IPS-18a (cell line): ENCODE measurements around the gene KLRB1.
"Not testable (repeated sequence)": the region's sequence is repeated elsewhere in the genome, so short reads cannot be mapped to it uniquely, and the experiment has no call there.

Source experiments
- H3K27ac ChIP-seq: one replicate; pipeline ENCODE4 v1.5.1; 2013; ENCODE audit warnings: low read length
- H3K27me3 ChIP-seq: one replicate; pipeline ENCODE4 v1.6.1; 2013; ENCODE audit warnings: mild to moderate bottlenecking, low read length; ENCODE audit not compliant: control insufficient read depth, insufficient read depth
- H3K36me3 ChIP-seq: one replicate; pipeline ENCODE4 v1.6.1; 2013; ENCODE audit warnings: low read depth, low read length; ENCODE audit not compliant: control insufficient read depth
- H3K4me1 ChIP-seq: one replicate; pipeline ENCODE4 v1.6.1; 2013; ENCODE audit warnings: low read depth, low read length; ENCODE audit not compliant: control insufficient read depth
- H3K4me3 ChIP-seq: one replicate; pipeline ENCODE4 v1.5.1; 2013; ENCODE audit warnings: low read length
- H3K9ac ChIP-seq: one replicate; pipeline ENCODE4 v1.6.1; 2013; ENCODE audit warnings: mild to moderate bottlenecking, low read length, moderate library complexity
- H3K9me3 ChIP-seq: one replicate; pipeline ENCODE4 v1.6.1; 2013; ENCODE audit warnings: low read depth, low read length; ENCODE audit not compliant: control insufficient read depth

KLRB1 gene

GRCh38 chr12:9640024-9640423 is 32.3 kb upstream of the KLRB1 start:
- Histone ChIP-seq H3K9ac (no peak overlapping the region), H3K27ac (no peak overlapping the region), H3K27me3 (no peaks in the 10 kb centered on the region), H3K9me3 (peaks cover 7% of the 10 kb centered on the region), H3K4me3 (no peak overlapping the region), H3K4me1 (no peaks in the 10 kb centered on the region), H3K36me3 (no peaks in the 10 kb centered on the region)

- Histone ChIP-seq H3K4me3 (no peak overlapping the region), H3K9me3 (peaks cover 11% of the 10 kb centered on the region), H3K36me3 (no peaks in the 10 kb centered on the region), H3K9ac (no peak overlapping the region), H3K27me3 (no peaks in the 10 kb centered on the region), H3K27ac (no peak overlapping the region), H3K4me1 (no peaks in the 10 kb centered on the region)
Measured at GRCh38 chr12:9636851-9637206, 29.1 kb upstream of the KLRB1 start.

GRCh38 chr12:9636150-9636850 is 28.6 kb upstream of the KLRB1 start:
- Histone ChIP-seq H3K9me3 (peaks cover 11% of the 10 kb centered on the region), H3K27ac (no peak overlapping the region), H3K4me1 (no peaks in the 10 kb centered on the region), H3K27me3 (no peaks in the 10 kb centered on the region), H3K36me3 (no peaks in the 10 kb centered on the region), H3K9ac (no peak overlapping the region), H3K4me3 (no peak overlapping the region)

GRCh38 chr12:9634969-9635754 is 27.4 kb upstream of the KLRB1 start:
- Histone ChIP-seq H3K9me3 (peaks cover 10% of the 10 kb centered on the region), H3K27me3 (no peaks in the 10 kb centered on the region), H3K4me3 (no peak overlapping the region), H3K27ac (no peak overlapping the region), H3K9ac (no peak overlapping the region), H3K4me1 (no peaks in the 10 kb centered on the region), H3K36me3 (no peaks in the 10 kb centered on the region)

- Histone ChIP-seq H3K4me1 (no peaks in the 10 kb centered on the region), H3K36me3 (no peaks in the 10 kb centered on the region), H3K4me3 (no peak overlapping the region), H3K9me3 (peaks cover 4% of the 10 kb centered on the region), H3K27me3 (no peaks in the 10 kb centered on the region), H3K27ac (no peak overlapping the region), H3K9ac (no peak overlapping the region)
Measured at GRCh38 chr12:9634177-9634803, 26.6 kb upstream of the KLRB1 start.

GRCh38 chr12:9632766-9633165 is 25.1 kb upstream of the KLRB1 start:
- H3K27ac ChIP-seq: no peak overlapping the region
- peaks cover 4% of the 10 kb centered on the region for H3K9me3 ChIP-seq
- H3K4me1 ChIP-seq: no peaks in the 10 kb centered on the region
- H3K36me3 ChIP-seq: no peaks in the 10 kb centered on the region
- H3K4me3 ChIP-seq: no peak overlapping the region
- H3K9ac ChIP-seq: no peak overlapping the region
- H3K27me3 ChIP-seq: no peaks in the 10 kb centered on the region

- no peaks in the 10 kb centered on the region for H3K36me3 ChIP-seq
- no peak overlapping the region for H3K27ac ChIP-seq
- H3K9me3 ChIP-seq: no peaks in the 10 kb centered on the region
- H3K4me3 ChIP-seq: no peak overlapping the region
- no peak overlapping the region for H3K9ac ChIP-seq
- H3K4me1 ChIP-seq: no peaks in the 10 kb centered on the region
- H3K27me3 ChIP-seq: no peaks in the 10 kb centered on the region
Measured at GRCh38 chr12:9626821-9627220, 19.1 kb upstream of the KLRB1 start.

- H3K36me3 ChIP-seq: no peaks in the 10 kb centered on the region
- no peaks in the 10 kb centered on the region for H3K4me1 ChIP-seq
- H3K27me3 ChIP-seq: no peaks in the 10 kb centered on the region
- H3K4me3 ChIP-seq: no peak overlapping the region
- H3K9ac ChIP-seq: no peak overlapping the region
- H3K9me3 ChIP-seq: no peaks in the 10 kb centered on the region
- no peak overlapping the region for H3K27ac ChIP-seq
Measured at GRCh38 chr12:9626291-9626690, 18.6 kb upstream of the KLRB1 start.

GRCh38 chr12:9625019-9625418 is 17.3 kb upstream of the KLRB1 start:
- Histone ChIP-seq H3K27me3 (no peaks in the 10 kb centered on the region), H3K36me3 (no peaks in the 10 kb centered on the region), H3K27ac (no peak overlapping the region), H3K4me3 (no peak overlapping the region), H3K9me3 (no peaks in the 10 kb centered on the region), H3K9ac (no peak overlapping the region), H3K4me1 (no peaks in the 10 kb centered on the region)

GRCh38 chr12:9619411-9620179 is 11.9 kb upstream of the KLRB1 start:
- no peak overlapping the region for H3K9ac ChIP-seq
- H3K27ac ChIP-seq: no peak overlapping the region
- no peaks in the 10 kb centered on the region for H3K9me3 ChIP-seq
- H3K4me1 ChIP-seq: no peaks in the 10 kb centered on the region
- no peaks in the 10 kb centered on the region for H3K27me3 ChIP-seq
- H3K36me3 ChIP-seq: no peaks in the 10 kb centered on the region
- H3K4me3 ChIP-seq: no peak overlapping the region

GRCh38 chr12:9618906-9619305 is 11.2 kb upstream of the KLRB1 start:
- H3K4me1 ChIP-seq, H3K9ac ChIP-seq, H3K27me3 ChIP-seq, H3K36me3 ChIP-seq, H3K27ac ChIP-seq, H3K9me3 ChIP-seq, H3K4me3 ChIP-seq: not testable (repeated sequence)
